OCI-LY3 (cell line): Measurements from ENCODE around the gene KMT2E.

Source experiments
- H2AFZ ChIP-seq: fragments of 200-600, 300-600 bp; shearing (Covaris generic); 2 replicates; pipeline ENCODE4 v1.6.0; 2014; ENCODE audit warnings: antibody characterized with exemption, low read depth, low read length
- H3K27ac ChIP-seq: fragments of 200-600, 300-600 bp; sonication (generic); 2 replicates; pipeline ENCODE4 v1.5.1; 2014; ENCODE audit warnings: mild to moderate bottlenecking, low read length, moderate library complexity, mixed read lengths
- H3K27me3 ChIP-seq: fragments of 200-600, 300-600 bp; sonication (generic); 2 replicates; pipeline ENCODE4 v1.6.1; 2014; ENCODE audit warnings: low read depth, low read length, mixed read lengths
- H3K36me3 ChIP-seq: fragments of 200-600, 300-600 bp; sonication (generic); replicated peaks from 2 replicates; pipeline ENCODE3; 2014; ENCODE audit warnings: low read depth, low read length, mixed read lengths
- H3K4me1 ChIP-seq: fragments of 300-600, 200-600 bp; sonication (generic); 2 replicates; pipeline ENCODE4 v1.6.1; 2014; ENCODE audit warnings: low read length, mixed read lengths
- H3K4me2 ChIP-seq: fragments of 200-600, 300-600 bp; sonication (generic); 2 replicates; pipeline ENCODE4 v1.6.1; 2014; ENCODE audit warnings: low read length, mixed read lengths
- H3K4me3 ChIP-seq: fragments of 300-600, 200-600 bp; sonication (generic); 2 replicates; pipeline ENCODE4 v1.5.1; 2014; ENCODE audit warnings: antibody characterized with exemption, mild to moderate bottlenecking, low read length, moderate library complexity
- H3K79me2 ChIP-seq: fragments of 300-600, 200-600 bp; shearing (Covaris generic); 2 replicates; pipeline ENCODE4 v1.6.1; 2014; ENCODE audit warnings: mild to moderate bottlenecking, low read length, mixed read lengths
- H3K9ac ChIP-seq: fragments of 300-600, 200-600 bp; shearing (Covaris generic); 2 replicates; pipeline ENCODE4 v1.6.0; 2014; ENCODE audit warnings: mild to moderate bottlenecking, low read length, moderate library complexity
- H3K9me3 ChIP-seq: fragments of 200-600, 300-600 bp; shearing (Covaris generic); 2 replicates; pipeline ENCODE4 v1.6.1; 2014; ENCODE audit warnings: low read length, mixed read lengths; ENCODE audit not compliant: insufficient read depth
- H4K20me1 ChIP-seq: fragments of 200-600, 300-600 bp; sonication (generic); 2 replicates; pipeline ENCODE4 v1.6.1; 2016; ENCODE audit warnings: low read length, mixed read lengths; ENCODE audit not compliant: insufficient read depth
- CTCF ChIP-seq: fragments of 200-600, 300-600 bp; sonication (generic); IDR thresholded peaks from 2 replicates; pipeline ENCODE4 v1.5.1; 2014; ENCODE audit warnings: antibody characterized with exemption, low read length, low read depth
- EZH2phosphoT487 ChIP-seq: fragments of 200-600 bp; shearing (Covaris generic); IDR thresholded peaks from 2 replicates; pipeline ENCODE4 v1.6.1; 2018; ENCODE audit warnings: antibody characterized with exemption, mixed run types, low read depth

Gene KMT2E

GRCh38 chr7:104983578-104984539 is 30.1 kb upstream of the KMT2E start:
- peak overlapping the region; percentile 53 for H2AFZ ChIP-seq
- H3K9me3 ChIP-seq, result no peaks in the 10 kb centered on the region
- H4K20me1 ChIP-seq, result peaks cover 27% of the 10 kb centered on the region
- no peaks in the 10 kb centered on the region for H3K27me3 ChIP-seq
- H3K36me3 ChIP-seq, result no peaks in the 10 kb centered on the region
- H3K27ac ChIP-seq, result peak overlapping the region; percentile 76
- TF ChIP-seq CTCF (peak; percentile 36), EZH2phosphoT487 (no peak)
- H3K79me2 ChIP-seq, result peaks cover 26% of the 10 kb centered on the region
- H3K4me1 ChIP-seq, result peaks cover 57% of the 10 kb centered on the region
- peak overlapping the region; percentile 87 for H3K4me2 ChIP-seq
- H3K4me3 ChIP-seq, result peak overlapping the region; percentile 83
- peak overlapping the region; percentile 83 for H3K9ac ChIP-seq

- Histone ChIP-seq H3K4me1 (peaks cover 57% of the 10 kb centered on the region), H3K27me3 (no peaks in the 10 kb centered on the region), H3K9ac (peak overlapping the region; percentile 83), H3K4me3 (peak overlapping the region; percentile 83), H2AFZ (no peak overlapping the region), H3K4me2 (peak overlapping the region; percentile 87), H3K27ac (peak overlapping the region; percentile 76), H4K20me1 (peaks cover 27% of the 10 kb centered on the region), H3K79me2 (peaks cover 26% of the 10 kb centered on the region), H3K9me3 (no peaks in the 10 kb centered on the region), H3K36me3 (no peaks in the 10 kb centered on the region)
- TF ChIP-seq CTCF (no peak), EZH2phosphoT487 (no peak)
Observed at GRCh38 chr7:104984585-104985258, 29.3 kb upstream of the KMT2E start.

- H4K20me1 ChIP-seq, result peaks cover 27% of the 10 kb centered on the region
- peak overlapping the region; percentile 87 for H3K4me2 ChIP-seq
- no peaks in the 10 kb centered on the region for H3K9me3 ChIP-seq
- TF ChIP-seq EZH2phosphoT487 (no peak), CTCF (no peak)
- no peaks in the 10 kb centered on the region for H3K27me3 ChIP-seq
- H3K27ac ChIP-seq, result peak overlapping the region; percentile 76
- H3K9ac ChIP-seq, result no peak overlapping the region
- no peaks in the 10 kb centered on the region for H3K36me3 ChIP-seq
- peaks cover 57% of the 10 kb centered on the region for H3K4me1 ChIP-seq
- no peak overlapping the region for H2AFZ ChIP-seq
- peak overlapping the region; percentile 83 for H3K4me3 ChIP-seq
- H3K79me2 ChIP-seq, result peaks cover 26% of the 10 kb centered on the region
Observed at GRCh38 chr7:104985259-104985617, 28.8 kb upstream of the KMT2E start.
